ENCODE measurements around the gene MOV10L1.

DNA sequence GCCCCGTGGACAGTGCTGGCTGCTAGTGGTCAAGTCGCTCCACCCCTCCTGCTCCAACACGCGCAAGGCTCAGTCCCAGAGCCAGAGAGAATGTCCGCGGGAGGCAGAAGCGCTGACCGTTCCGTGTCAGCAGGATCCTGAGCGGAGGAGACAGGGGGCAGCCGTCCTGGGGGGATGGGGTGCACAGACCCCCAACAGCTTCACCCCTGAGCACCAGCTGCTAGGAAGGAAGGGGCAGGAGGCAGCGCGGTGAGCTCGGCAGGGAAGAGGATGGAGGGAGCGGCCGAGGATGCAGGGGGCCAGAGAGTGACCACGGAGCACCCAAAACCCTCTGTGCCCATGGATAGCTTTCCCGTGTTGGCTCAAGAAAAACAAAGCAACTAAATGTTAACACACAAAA, 25.4 kb upstream of the MOV10L1 start:
- TF ChIP-seq POLR2A (IDR thresholded peaks at IDR 0.05; ENCODE audit: extremely low read depth, insufficient read length) (no peak), CTCF (IDR thresholded peaks at IDR 0.05; ENCODE audit: low read depth, low read length) (no peak)
